ENCODE results near the gene POLE2.
"Not testable (repeated sequence)": the region's sequence is repeated elsewhere in the genome, so short reads cannot be mapped to it uniquely, and the experiment has no call there.

POLE2 gene

DNA sequence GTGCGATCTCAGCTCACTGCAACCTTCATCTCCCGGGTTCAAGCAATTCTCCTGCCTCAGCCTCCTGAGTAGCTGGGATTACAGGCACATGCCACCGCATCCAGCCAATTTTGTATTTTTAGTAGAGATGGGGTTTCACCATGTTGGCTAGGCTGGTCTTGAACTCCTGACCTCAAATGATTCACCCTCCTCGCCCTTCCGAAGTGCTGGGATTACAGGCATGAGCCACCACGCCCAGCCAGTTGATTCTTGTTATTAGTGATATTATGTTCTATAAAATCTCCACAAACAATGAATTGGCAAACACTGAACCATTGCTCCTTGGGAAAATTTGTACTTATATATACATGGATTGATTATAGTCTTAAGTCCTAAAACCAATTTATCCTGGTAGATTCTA, 30.5 kb downstream of the POLE2 start:
- not testable (repeated sequence) for DNase-seq

DNA sequence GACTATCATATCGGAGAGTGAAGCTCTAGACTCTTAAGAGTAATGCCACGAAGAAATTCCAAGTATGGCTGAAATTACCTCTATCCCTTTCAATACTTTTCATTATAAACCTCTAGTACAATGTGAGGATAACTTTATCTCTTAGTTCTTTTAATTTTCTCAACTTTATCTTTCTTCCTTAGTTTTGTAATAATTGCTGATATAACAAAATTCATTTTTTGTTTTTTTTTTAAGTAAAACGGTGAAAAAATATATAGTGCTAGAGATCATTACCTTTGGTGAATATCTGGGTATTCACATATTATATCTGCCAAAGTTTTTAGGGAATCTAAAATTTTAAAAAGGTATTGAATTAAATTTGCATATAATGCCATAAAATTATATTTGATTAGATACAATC, 33.5 kb downstream of the POLE2 start:
- DNase-seq, result no peak

DNA sequence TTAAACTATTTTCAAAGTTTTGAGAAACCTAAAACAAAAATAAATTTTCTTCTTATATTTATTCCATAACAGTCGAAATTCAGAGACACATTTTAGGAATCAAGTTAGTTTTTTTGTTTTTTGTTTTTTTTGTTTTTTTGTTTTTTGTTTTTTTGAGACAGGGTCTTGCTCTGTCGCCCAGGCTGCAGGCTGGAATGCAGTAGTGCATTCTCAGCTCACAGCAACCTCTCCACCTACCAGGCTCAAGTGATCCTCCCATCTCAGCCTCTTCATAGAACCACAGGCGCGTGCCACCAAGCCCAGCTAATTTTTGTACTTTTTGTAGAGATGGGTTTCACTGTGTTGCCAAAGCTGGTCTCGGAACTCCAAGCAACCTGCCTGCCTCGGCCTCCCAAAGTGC, 34.5 kb downstream of the POLE2 start:
- no peak for DNase-seq

DNA sequence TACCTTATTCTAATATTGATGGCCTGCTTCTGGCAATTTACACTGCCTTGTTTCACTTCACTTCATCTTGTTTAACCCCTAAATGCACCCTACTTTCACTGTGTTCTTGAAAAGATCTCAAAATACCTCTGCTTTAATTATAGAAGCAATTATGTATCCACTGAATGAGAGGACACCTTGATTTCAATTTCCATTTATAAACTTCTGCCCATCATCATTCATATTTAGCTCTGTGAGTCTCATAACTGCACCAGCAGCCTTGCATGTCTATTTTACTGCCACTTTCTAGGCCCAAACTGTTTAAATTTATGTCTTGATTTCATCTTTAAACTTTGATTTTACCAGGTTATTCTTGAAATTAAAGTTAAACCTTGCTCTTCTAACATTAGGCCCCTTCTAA, 45.9 kb downstream of the POLE2 start:
- no peak for DNase-seq

DNA sequence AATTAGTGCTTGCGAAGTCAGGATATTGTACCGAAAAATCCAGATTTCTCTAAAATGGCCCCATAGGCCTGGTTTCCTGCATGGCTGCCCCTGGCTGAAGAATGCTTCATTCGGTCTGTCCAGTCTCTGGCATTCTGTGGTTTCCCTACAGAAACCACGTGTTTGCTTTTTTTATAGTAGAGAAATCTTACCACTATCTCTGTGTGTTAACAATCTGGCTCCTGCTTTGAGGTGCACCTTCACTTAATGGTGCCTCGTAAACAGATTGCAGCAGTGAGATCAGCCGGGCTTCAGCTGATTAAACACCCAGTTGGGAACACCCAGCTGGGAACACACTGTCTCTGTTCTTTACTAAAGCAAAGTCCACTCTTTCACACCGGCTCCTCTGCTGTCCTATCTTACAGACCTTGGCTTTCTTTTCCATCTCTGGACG, 46.3 kb downstream of the POLE2 start:
- DNase-seq, result no peak

DNA sequence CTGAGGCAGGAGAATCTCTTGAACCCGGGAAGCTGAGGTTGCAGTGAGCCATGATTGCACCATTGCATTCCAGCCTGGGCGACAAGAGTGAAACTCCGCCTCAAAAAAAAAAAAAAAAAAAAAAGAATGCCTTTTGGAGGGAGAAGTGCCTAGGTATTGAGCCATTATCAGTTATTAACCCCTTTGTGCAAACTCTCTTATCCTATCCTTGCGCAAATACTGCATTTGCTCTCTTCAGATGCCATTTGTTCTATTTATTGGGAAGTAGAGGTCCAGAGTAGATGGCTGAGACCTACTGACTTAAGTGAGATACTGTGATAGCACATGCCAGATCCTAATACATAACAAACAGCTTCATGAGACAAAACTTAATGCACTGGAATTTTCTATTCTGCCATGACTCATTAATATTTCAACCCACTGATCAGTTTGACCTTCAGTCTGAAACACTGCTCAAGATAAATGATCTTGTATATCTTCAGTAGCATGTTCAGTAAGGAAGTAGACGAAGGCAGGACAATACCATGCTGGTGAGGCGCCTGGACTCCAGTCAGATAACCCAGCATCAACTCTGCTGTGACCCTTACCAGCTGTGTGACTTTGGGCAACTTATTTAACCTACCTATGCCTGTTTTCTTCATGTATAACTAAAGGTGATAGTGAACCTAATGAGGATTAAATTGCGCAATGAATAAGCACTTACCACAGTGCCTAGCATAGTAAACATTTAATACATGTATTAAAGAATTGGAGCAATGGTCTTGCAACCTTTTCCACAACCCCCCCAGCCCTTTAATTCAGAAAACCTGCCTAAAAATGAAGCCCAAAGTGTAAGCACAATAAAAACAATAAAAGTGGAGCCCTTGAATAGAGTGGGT, 47.2 kb downstream of the POLE2 start:
- DNase-seq, result no peak

DNA sequence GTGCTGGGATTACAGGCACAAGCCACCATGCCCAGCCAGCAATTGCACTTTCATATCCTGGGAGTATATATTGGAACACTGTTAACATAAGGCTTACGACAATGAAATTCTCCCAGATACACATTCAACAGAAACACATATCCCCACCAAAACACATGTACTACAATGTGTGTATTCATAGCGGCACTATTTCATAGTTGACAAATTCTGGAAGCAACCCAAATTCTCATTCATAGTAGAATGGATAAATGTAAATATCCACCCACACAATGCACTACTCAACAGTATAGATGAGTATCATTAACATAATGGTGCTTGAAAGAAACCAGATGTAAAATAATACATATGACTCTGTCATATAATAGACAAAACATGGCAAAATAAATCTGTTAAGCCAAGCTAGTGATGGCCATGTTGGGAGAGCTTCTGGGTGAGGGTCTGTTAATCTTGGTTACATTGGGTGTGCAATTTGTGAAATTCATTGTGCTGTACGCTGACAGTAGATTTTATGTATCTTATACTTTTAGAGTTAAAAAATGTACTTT, 50.4 kb downstream of the POLE2 start:
- no peak for DNase-seq

DNA sequence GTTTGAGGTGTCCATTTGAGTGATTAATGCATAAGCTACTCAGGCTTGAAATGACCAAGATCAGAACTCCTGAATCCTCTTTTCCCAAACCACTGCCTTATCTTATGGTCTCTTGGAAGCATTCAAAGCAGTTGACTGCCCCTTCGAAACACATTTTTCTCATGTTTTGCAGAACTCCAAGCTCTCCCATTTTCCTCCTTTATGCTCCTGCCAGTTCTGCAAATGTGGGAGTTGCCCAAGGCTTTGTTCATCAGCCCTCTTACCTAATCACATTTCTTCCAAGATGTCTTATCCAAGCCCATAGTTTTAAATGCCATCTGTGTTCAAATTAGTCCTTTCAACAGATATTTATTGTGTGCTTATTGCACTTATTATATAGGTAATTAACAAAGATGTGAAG, 51.1 kb downstream of the POLE2 start:
- no peak for DNase-seq

DNA sequence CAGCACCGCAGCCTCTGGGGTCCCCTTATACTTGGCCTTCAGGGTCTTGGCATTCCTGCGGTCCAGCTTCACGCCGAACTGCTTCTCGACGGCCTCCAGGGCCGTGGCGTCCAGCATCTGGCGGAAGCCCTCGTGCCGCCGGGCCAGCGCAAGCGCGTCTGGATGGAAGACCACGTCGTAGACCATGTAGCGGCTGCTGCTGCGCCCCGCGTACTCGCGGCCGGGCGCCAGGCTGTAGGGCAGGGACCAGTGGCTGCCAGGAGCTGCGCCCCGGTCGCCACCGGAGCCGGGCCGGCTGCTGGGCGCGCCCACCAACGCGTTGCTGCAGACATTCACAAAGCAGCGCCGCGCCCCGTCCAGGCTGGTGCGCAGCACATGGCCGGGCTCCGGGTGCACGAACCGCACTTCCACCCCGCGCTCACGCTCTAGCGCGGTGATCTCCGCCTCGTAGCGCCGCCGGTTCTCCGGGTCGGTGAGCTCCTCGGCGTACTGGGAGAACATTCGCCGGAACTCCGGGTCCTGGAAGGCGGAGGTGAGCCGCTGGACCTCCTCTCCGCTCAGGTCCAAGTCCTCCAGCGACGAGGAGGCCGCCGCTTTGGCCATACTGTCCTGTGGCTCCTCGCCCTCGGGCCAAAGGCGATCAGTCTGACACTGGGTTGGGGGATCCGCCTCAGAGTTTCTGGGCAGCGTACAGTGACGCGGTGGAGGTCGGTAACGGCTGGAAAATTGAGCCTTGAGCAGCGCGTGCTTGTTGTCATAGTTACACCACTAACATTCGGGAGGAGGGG, 53.3 kb downstream of the POLE2 start, which contains the start of gene DNAAF2:
DNAAF2 (minus strand) TSS at position 698 of the 788 bp plus-strand sequence; CDS start at position 603, 95 bp downstream.
- DNase-seq, result peak; percentile 63

DNA sequence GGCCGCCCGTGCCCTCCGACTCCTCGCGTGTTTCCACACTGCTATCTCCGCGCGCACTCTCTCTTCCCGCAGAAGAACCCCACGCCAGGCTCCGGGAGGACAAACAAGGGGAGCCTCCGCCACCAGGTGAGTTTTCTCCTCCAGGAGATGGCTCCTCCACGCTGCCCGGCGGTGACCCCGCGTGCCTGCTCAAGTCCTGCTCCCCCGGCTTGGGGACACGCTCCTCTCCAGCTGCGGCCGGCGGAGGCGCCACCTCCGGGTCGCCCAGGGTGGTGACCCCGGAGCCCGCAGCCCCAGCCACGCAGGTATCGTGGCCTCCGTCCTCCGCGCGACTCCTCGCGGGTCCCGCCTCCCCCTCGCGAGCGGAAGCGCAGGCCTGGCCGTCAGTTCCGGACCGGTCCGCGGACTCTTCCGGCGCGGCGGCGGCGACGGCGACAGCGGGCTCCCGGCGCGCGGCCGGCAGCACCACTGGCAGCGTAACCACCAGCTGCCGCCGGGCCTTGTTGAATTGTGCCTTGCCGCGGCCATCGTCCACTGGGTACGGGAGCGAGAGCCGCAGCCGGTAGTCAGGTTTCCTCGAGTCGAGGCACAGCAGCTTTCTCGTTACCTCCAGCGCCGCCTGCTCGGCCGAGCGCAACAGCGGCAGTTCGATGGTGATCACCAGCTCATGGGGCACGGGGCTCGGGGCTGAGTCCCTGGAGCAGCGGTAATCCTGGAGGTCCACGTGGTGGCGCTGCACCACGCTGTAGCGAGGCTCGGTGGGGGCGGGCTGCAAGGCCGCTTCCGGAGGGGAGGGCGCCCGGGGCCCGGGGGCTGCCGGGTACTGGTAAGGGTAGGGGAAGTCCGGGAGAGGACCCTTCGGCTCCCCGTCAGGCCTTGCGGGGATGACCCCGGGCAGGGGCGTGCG, 54.1 kb downstream of the POLE2 start:
- DNase-seq, result peak; percentile 74

DNA sequence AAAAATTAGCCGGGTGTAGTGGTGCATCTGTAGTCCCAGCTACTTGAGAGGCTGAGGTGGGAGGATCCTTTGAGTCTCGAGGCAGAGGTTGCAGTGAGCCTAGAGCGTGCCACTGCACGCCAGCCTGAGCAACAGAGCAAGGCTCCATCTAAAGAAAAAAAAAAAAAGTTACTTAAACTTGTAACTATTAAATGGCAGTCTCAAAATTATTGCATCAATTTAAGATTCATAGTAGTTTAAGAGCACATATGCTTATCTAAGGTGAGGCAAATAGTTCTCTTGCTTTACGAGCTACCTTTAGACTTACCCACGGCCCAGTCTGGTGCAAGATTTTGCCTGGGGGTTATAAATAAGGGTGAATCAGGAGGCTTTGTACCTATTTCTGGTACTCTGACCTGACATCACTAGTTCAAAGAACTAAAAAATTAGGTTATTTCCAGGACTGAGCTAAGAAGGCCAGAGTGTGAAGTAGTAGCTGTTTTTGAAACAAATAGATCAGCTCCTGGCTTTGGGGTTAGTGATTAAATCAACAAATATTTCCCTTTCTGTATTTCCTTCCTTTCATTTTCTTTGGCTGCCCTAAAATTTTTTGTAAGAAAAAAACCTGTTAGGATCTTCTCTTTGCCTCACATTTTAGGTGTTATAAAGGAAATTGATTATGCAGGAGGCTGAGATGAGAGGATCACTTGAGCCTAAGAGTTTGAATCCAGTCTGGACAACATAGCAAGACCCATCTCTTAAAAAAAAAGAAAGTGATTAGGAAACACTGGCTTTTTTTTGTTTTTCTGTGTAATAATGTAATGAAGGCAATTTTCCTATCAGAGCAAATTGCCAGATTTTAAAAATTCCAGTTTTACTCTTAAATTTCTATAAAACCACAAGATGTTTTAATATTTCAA, 63.8 kb downstream of the POLE2 start:
- no peak for DNase-seq

DNA sequence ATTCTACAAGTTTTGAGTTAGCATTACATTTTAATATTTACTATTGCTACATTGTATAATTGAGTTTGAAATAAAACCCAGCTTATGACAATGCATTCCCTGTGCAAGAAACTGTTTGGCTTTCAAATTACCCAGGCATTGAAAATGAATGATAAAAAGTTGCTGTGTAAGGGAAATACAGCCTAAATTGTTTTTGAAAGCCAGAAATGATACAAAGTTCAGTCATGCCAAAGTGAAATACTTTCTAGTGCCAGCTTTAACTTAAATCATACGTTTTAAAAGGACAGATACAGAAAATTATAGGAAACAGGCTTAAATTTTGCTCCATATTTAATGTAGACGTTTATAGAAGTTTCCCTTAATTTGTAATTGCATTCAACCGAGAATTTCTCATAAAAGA, 64.6 kb downstream of the POLE2 start:
- DNase-seq, result no peak

DNA sequence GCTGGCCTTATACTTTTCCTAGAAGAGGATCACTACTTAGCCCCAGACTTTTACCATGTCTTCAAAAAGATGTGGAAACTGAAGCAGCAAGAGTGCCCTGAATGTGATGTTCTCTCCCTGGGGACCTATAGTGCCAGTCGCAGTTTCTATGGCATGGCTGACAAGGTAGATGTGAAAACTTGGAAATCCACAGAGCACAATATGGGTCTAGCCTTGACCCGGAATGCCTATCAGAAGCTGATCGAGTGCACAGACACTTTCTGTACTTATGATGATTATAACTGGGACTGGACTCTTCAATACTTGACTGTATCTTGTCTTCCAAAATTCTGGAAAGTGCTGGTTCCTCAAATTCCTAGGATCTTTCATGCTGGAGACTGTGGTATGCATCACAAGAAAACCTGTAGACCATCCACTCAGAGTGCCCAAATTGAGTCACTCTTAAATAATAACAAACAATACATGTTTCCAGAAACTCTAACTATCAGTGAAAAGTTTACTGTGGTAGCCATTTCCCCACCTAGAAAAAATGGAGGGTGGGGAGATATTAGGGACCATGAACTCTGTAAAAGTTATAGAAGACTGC, 65.9 kb downstream of the POLE2 start:
- no peak for DNase-seq

DNA sequence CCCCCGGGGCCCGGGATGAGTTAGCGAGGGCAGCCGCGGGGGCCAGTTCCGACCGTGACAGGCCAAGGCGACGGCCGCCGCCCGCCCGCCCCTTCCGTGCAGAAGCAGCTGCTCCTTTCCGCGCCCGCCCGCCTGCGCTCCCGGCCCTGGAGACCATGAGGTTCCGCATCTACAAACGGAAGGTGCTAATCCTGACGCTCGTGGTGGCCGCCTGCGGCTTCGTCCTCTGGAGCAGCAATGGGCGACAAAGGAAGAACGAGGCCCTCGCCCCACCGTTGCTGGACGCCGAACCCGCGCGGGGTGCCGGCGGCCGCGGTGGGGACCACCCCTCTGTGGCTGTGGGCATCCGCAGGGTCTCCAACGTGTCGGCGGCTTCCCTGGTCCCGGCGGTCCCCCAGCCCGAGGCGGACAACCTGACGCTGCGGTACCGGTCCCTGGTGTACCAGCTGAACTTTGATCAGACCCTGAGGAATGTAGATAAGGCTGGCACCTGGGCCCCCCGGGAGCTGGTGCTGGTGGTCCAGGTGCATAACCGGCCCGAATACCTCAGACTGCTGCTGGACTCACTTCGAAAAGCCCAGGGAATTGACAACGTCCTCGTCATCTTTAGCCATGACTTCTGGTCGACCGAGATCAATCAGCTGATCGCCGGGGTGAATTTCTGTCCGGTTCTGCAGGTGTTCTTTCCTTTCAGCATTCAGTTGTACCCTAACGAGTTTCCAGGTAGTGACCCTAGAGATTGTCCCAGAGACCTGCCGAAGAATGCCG, 66.7 kb downstream of the POLE2 start:
- DNase-seq, result no peak

DNA sequence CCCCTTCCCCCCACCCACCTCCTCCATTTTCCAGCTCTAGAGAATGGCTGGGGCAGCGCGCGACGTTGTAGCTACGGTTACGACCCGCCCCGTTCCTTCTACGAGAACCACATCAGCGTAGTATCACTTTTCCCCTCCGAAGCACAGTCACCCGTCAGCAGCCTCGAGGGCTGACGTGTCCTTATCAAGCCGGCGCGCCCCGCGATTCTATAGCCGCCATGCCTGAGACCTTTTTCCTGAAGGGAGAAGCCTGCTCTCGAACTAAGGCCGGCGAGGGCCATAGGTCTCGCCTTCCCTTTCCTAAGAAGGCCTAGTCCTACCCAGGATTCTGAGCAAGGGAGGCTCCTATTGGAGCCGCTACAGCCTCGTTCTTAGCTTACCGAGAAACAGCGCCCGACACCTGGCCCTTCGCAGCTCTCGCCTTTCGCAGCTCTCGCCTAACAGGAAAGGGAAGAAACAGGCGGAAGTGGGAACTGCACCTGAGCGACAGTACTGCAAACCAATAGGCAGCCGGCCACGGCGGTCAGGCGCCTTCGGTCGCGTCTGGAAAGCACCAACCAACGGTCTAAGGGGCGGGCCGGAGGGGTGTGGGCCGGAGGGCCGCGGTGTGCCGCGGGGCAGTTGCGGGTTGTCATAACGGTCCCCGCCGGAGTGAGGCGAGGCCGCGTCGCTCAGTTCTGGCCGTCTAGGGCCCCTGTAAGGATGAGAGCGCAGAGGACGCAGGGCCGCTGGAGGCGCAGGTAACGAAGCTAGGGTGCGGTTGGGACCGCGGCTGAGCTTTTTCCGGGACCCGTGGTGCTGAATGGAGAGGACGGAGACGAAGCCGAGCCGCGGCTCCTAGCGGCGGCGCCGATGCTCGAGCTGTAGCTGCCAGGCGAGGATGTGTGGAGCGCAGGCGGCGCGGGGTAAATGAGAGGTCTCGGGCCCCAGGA, 67.6 kb downstream of the POLE2 start, which contains the start of the genes MGAT2 and RPL36AL:
MGAT2 (plus strand) TSS at position 618 of the 932 bp plus-strand sequence. CDS start 470 bp downstream, outside the sequence.
RPL36AL (minus strand) TSS at position 445 of the 932 bp plus-strand sequence. CDS start 1,522 bp downstream, outside the sequence.
- peak; percentile 77 for DNase-seq

DNA sequence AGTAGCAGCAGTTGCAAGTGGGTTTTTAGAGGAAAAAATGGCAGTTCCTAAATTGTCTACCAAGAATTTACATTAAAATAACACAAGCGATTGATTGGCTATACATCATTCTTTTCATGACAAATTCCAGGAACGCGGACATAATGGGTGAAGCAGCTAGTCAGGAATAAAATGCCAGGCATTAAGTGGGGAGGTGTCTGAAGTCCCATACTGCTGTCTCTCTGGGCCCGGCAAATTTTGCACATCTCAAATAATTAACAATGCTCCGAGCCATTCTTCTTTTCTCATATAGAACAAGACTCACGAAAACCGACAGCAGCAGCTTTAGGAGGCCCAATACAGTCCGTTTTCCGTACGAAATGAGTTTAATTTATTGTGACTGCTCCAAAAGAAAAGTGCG, 68.3 kb downstream of the POLE2 start:
- no peak for DNase-seq

DNA sequence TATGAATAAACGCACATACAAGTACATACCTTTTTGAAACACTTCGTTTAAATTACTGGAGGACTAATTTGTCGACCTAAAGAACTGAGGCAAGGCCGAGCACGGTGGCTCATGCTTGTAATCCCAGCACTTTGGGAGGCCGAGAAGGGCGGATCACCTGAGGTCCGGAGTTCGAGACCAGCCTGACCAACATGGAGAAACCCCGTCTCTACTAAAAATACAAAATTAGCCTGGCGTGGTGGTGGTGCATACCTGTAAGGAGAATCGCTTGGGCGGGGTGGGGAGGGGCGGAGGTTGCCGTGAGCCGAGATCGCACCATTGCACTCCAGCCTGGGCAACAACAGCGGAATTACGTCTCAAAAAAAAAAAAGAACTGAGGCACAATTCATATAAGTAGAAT, 68.7 kb downstream of the POLE2 start:
- not testable (repeated sequence) for DNase-seq

DNA sequence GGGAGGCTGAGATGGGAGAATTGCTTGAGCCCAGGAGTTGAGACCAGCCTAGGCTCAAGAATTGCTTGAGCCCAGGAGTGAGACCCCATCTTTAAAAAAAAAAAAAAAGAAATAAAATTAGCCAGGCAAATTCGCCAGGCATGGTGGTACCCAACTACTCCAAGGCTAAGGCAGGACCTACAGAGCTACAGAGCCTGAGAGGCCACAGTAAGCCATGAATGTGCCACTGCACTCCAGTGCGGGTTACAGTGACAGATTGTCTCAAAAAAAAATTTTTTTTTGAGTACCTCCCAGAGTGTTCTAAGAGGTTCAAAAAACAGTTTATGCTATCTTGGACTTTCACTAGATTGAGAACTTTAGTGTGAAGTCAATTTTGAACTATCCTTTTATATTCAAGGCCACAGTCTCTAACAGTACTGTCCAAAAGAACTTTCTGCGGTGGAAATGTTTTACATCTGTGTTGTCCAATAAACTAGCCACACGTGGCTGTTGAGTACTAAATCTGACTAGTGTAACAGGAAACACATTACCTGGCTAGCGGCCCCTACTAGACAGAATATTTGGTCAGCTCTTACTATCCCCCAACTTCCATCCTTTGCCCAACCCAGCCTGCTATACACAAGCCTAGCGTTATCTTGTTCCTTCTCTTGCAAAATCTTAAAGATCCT, 70.0 kb downstream of the POLE2 start:
- no peak for DNase-seq
